Measurements from ENCODE around the gene SLC26A5.

DNA sequence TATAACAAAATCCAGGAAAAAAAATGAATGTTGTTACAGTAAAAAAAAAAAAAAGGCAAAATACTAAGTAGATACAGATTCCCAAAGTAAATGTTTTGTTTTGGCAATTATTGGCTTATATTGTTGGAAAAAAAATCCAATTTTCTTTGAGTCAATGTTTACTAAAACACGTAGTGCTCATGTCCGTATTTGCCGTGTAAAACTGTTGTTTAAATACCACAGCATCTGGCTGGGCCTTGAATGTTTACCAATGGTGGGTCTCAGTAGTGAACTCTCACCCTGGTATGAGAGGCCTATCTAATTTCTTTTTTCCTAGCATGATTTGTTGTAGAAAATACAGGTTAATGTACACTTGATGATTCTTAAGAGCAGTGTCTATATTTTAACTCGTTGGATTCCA, 41.4 kb upstream of the SLC26A5 start:
- TF ChIP-seq, protein P1, sequence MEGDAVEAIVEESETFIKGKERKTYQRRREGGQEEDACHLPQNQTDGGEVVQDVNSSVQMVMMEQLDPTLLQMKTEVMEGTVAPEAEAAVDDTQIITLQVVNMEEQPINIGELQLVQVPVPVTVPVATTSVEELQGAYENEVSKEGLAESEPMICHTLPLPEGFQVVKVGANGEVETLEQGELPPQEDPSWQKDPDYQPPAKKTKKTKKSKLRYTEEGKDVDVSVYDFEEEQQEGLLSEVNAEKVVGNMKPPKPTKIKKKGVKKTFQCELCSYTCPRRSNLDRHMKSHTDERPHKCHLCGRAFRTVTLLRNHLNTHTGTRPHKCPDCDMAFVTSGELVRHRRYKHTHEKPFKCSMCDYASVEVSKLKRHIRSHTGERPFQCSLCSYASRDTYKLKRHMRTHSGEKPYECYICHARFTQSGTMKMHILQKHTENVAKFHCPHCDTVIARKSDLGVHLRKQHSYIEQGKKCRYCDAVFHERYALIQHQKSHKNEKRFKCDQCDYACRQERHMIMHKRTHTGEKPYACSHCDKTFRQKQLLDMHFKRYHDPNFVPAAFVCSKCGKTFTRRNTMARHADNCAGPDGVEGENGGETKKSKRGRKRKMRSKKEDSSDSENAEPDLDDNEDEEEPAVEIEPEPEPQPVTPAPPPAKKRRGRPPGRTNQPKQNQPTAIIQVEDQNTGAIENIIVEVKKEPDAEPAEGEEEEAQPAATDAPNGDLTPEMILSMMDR (IDR thresholded peaks at IDR 0.05; ENCODE audit: low read depth, low read length): no peak
- TF ChIP-seq POLR2A (IDR thresholded peaks at IDR 0.05; ENCODE audit: extremely low read depth, insufficient read length) (no peak), MYC (IDR thresholded peaks at IDR 0.05; ENCODE audit: low read depth, low read length) (no peak)
- TF ChIP-seq, protein P2, sequence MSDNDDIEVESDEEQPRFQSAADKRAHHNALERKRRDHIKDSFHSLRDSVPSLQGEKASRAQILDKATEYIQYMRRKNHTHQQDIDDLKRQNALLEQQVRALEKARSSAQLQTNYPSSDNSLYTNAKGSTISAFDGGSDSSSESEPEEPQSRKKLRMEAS (IDR thresholded peaks at IDR 0.05; ENCODE audit: low read depth, low read length): no peak
